NCI-H1694 (cell line): ENCODE data around the gene RGS14.

Source experiments
- DNase-seq: peaks from one replicate; lab custom pipeline; 2025; lab: John Stamatoyannopoulos, UW

RGS14 gene

DNA sequence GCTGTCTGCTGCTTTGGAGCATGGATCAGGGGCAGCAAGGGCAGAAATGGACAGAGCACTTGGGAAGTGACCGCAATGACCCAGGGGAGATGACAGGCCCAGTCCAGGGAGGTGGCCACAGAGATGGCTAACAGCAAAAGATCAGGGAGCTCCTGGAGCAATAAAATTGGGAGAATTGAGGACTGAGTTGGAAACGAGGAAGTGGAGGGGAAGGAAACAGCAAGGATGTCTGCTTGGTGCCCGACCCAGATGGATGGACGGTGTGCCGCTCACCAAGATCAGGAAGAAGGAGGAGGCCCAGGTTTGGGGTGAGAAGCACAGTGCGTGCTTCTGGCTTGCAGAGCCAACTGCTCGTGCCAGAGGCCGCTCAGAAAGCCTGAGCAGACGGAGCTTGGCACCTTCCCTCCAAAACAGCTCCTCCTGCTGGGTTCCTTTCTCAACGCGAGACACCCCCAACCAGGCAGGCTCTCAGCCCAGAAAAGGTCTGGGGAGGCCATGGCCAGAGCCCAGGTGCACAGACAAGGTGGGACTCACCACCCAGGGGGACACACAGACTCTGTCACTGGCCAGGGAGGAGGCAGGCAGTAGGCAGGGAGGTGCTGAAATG is 24.8 kb downstream of the RGS14 start:
- peak; percentile 13 for DNase-seq

DNA sequence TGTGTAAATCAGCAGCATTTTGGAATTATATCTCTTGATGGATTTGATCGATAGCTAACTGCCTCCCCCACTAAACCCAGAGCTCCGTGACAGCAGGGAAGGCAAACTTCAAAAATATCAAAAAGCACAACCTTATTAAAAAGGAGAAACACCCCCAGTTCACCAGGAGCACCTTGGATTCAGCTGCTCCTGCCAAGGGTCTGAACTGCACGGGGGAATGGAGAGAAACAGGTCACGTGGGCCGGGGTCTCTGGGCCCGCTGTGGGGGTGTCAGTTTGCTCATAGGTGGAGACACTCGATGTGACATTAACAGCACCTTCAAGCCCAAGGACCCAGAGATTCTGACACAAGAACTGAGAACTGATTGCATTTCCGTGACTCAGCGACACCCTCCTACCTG is 25.5 kb downstream of the RGS14 start:
- DNase-seq, result no peak

DNA sequence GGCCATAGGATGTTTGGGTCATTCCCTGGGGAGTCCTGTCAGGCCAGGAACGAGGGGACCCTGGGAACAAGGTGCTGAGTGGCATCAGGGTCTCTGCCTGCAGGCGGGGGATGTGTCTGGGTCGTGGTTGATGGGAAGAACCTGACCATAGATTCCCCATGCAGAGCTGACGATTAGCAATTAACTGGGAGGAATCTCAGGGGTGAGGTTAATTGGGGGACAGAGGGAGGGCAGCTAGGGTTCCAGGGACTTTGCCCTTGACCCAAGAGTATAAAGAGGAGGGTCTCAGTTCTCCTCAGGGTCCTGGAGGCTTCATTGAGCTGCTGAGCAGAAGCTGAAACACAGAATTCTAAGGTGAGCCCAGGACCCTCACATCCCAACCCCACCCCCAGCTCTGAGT is 26.4 kb downstream of the RGS14 start, which contains the start of gene SLC34A1:
TSS of gene SLC34A1 (plus strand) at position 301 of the 400 bp plus-strand sequence. CDS start 1,308 bp downstream, outside the sequence.
- no peak for DNase-seq

- DNase-seq, result no peak
Measured at GRCh38 chr5:177385720-177386119, 28.0 kb downstream of the RGS14 start.

GRCh38 chr5:177386542-177386941 is 28.8 kb downstream of the RGS14 start:
- DNase-seq, result no peak

- no peak for DNase-seq
Measured at GRCh38 chr5:177387405-177387804, 29.7 kb downstream of the RGS14 start.

GRCh38 chr5:177388521-177389052 is 30.9 kb downstream of the RGS14 start:
- no peak for DNase-seq

- no peak for DNase-seq
Measured at GRCh38 chr5:177389241-177390169, 31.8 kb downstream of the RGS14 start.

- DNase-seq, result peak; percentile 87
Measured at GRCh38 chr5:177390363-177391300, 32.9 kb downstream of the RGS14 start.

- DNase-seq, result no peak
Measured at GRCh38 chr5:177392765-177393164, 35.0 kb downstream of the RGS14 start.

DNA sequence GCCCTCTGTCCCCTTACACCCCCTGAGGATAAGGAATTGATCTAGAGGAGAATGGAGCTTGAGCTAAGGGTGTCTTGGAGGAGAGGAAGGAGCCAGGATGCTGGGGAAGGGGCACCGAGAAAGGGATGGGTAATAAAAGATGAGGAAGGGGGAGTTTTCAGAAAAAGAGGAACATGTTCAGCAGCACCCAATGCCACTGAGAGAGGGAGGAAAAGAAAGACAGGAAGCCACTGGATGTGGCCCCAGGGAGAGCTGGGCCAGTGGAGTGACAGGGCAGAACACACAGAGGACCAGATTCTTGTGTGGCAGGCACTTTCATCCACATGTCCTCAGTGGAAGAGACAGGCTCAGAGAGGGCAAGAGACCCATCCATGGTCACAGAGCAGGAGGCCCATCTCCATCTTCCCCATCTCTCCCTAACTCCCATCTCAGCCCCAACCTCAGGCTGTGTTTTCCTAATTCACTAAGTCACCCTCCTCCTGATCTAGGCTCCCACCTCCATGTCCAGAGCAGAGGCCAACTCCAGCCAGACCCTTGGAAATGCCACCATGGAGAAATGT is 35.6 kb downstream of the RGS14 start:
- DNase-seq, result no peak

- no peak for DNase-seq
Measured at GRCh38 chr5:177393990-177394389, 36.3 kb downstream of the RGS14 start.

GRCh38 chr5:177396078-177396477 is 38.4 kb downstream of the RGS14 start:
- no peak for DNase-seq

- no peak for DNase-seq
Measured at GRCh38 chr5:177396807-177397206, 39.1 kb downstream of the RGS14 start.

DNA sequence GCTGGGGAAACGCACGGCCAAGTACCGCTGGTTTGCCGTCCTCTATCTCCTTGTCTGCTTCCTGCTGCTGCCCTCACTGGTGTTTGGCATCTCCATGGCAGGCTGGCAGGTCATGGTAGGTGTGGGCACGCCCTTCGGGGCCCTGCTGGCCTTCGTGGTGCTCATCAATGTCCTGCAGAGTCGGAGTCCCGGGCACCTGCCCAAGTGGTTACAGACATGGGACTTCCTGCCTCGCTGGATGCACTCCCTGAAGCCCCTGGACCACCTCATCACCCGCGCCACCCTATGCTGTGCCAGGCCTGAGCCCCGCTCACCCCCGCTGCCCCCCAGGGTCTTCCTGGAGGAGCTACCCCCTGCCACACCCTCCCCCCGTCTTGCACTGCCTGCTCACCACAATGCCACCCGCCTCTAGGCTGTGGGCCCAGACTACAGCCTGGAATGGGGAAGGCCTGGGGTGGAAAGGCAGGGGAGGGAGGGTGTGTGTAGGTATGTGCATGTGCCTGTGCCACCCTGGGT is 40.2 kb downstream of the RGS14 start:
- no peak for DNase-seq

GRCh38 chr5:177399997-177400868 is 42.5 kb downstream of the RGS14 start, which contains the start of gene PFN3:
Gene PFN3, minus strand, starts transcription at chr5:177400661. Its CDS starts 85 bp downstream, at chr5:177400576.
- no peak for DNase-seq

DNA sequence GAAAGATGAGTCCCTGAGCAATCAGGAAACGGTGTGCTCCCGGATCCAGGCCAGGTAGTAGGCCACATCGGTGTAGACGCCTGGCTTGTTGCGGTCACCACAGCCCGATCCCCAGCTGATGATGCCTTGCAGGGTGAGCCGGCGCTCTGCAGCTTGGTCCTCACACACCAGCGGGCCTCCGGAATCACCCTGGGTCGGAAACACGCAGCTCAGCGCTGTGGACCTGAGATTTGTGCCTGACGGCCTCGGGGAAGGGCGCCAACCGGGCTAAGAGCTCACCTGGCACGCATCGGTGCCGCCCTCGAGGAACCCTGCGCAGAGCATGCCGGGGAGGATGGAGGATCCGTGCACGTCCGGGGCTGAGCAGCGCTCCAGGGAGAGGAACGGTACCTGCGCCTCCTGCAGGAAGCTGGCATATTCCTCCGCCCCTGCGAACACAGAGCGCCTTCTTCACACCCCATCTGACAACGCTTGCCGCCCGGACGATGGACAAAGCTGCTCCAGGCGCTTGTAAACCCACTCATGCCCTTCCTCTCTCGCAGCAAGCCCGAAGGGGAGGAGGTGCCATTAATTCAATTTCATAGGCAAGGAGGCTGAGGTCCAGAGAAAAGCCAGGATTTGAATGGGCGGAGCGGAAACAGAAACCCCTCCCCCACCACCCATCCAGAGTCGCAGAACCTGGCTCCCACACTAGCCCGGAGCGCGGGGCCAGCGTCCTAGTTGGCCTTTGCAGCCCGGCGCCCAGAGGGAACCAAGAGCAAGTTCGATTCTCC is 44.7 kb downstream of the RGS14 start:
- DNase-seq, result peak; percentile 24

DNA sequence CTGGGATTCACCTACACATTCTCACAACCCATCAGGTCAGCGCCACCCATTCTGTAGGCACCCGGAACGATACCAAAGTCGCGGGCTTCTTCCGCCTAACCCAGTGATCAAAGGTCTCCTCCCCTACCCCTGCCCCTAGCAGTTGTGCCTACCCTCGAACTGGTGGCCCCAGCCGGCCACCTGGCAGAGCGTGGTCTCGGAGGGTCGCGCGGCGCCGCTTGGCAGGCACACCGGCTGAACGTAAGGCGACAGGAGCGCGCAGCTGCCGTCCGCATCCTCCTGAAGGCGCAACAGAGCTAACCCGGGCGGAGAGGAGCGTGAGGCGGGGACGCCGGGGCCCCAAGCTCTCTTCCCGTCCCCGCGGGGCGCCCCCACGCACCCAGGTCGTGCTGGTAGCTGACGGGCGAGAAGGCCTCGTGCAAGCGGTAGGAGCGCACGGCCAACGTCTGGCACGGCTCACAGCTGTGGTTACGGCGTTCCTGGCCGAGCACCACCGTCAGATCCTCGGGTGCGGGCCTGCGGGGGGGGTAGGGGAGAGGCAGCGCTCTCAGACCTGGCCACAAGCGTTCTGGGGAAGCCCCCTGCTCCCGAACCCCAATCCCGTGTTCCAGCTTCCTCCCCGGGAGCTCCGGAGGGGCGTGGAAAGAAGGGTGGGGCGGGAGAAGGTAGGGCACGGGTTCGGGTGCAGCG is 45.5 kb downstream of the RGS14 start:
- no peak for DNase-seq
